Stomach (tissue), 4 donors: ENCODE data around the gene WWOX.

Experiments
- CTCF ChIP-seq, 7 experiments: fragments of 450-650 bp in 4 of 7; fragments of 200-600 bp in 3 of 7; sonication (generic) in 3 of 7; IDR thresholded peaks; one replicate each; pipeline ENCODE4 v1.5.1; 2016 to 2019; ENCODE audit warnings: antibody characterized with exemption in 7 of 7, control low read depth in 2 of 7, mild to moderate bottlenecking in 1 of 7
- POLR2A ChIP-seq, 4 donors: fragments of 450-650 bp; IDR thresholded peaks; one replicate each; pipeline ENCODE4 v1.6.1; 2016; ENCODE audit warnings: antibody characterized with exemption in 4 of 4, control low read depth in 2 of 4, mild to moderate bottlenecking in 1 of 4, moderate library complexity in 1 of 4

- TF ChIP-seq CTCF (IDR thresholded peaks at IDR 0.05) (no peak), POLR2A (IDR thresholded peaks at IDR 0.05) (no peak)
Measured at GRCh38 chr16:79098907-79099306, 999.5 kb downstream of the WWOX start.
